ENCODE data around the gene SMG1.

SMG1 gene

GRCh38 chr16:18852647-18853046 lies 73.6 kb downstream of the SMG1 start:
- no peak for DNase-seq (ENCODE audit: low read depth in 1 of 2, low spot score in 1 of 2)

- no peak for DNase-seq (ENCODE audit: low read depth in 1 of 2, low spot score in 1 of 2)
These were observed 79.8 kb downstream of the SMG1 start for GRCh38 chr16:18846416-18846815.

GRCh38 chr16:18842565-18842964 lies 83.6 kb downstream of the SMG1 start:
- DNase-seq (ENCODE audit: low read depth in 1 of 2, low spot score in 1 of 2), result no peak

GRCh38 chr16:18841833-18842525 lies 84.2 kb downstream of the SMG1 start:
- DNase-seq (ENCODE audit: low read depth in 1 of 2, low spot score in 1 of 2), result no peak

- DNase-seq (ENCODE audit: low read depth in 1 of 2, low spot score in 1 of 2), result no peak
These were observed 86.7 kb downstream of the SMG1 start for GRCh38 chr16:18839555-18839954.

DNA sequence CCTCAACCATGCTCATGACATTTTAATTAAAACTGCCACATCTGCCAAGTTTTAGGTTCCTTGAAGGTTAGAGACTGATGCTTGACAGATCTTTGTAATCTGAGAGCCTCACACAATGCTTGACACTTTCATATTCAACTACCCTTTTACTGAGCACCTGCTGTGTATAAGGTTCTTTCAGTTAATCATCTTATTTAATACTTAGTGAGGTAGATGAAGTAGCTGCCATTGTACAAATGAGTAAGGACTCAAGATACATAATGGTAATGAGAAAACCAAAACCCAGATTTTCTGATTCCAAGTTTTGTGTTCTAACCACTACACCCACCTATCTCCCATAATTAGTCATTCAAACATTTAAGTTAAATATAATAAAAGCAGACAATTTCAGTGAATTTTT lies 89.5 kb downstream of the SMG1 start:
- no peak for DNase-seq (ENCODE audit: low read depth in 1 of 2, low spot score in 1 of 2)

GRCh38 chr16:18834864-18835263 lies 91.3 kb downstream of the SMG1 start:
- no peak for DNase-seq (ENCODE audit: low read depth in 1 of 2, low spot score in 1 of 2)

- no peak for DNase-seq (ENCODE audit: low read depth in 1 of 2, low spot score in 1 of 2)
These were observed 92.3 kb downstream of the SMG1 start for GRCh38 chr16:18833707-18834505.

DNA sequence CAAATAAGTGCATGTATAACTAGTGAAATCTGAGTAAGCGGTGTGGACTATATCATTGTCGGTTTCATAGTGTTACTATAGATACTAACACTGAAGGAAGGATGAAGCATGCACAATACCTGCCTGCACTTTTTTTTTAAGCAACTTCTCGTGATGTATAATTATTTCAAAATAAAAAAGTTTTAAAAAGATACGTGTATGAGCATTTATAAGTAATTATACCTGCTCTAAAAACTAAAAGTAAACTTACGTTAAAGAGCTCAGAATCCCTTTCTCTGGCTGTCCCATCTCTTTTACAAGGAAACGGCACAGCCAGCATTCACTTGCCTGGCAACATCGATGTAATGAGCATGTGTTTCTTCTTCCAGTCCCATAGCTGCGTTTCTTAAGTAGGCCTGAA lies 93.6 kb downstream of the SMG1 start:
- DNase-seq (ENCODE audit: low read depth in 1 of 2, low spot score in 1 of 2), result no peak

DNA sequence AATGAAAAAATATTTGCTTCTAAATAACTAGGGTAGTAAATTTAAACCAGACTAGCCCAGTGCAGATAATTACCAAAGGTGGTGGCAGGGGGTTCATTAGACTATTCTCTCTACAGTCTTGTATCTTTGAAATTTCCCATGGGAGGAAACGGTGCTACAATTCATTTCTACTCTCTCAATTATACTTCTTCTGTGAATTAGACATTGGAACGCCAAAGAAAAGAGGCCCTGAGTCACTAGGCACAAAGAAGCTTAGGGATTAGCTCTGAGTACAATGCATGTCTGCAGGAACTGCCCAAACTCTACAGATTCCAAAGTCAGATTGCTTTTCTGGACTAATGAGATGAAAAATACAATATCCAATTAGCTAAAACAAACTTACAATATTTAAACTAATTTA lies 94.2 kb downstream of the SMG1 start:
- DNase-seq (ENCODE audit: low read depth in 1 of 2, low spot score in 1 of 2), result no peak

DNA sequence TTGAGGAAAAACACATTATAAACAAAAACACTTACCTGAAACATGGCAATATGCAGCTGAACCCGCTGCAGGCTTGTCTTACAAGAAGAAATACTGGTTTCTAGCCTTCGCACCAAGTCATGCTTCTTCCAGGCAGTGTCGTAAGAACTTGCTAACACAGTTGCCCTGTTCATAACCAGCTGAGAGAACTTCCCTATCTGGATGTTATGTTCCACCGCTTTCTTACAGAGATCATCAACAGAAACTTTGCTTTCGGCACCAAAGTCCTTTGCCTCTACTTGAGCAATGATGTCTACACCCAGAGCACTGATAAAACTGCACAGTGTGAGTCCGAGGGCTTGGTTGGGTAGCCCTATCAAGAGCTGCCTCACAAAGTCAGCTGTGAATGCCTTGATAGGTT lies 97.0 kb downstream of the SMG1 start:
- DNase-seq (ENCODE audit: low read depth in 1 of 2, low spot score in 1 of 2), result no peak

GRCh38 chr16:18827890-18828289 lies 98.3 kb downstream of the SMG1 start:
- DNase-seq (ENCODE audit: low read depth in 1 of 2, low spot score in 1 of 2), result no peak

DNA sequence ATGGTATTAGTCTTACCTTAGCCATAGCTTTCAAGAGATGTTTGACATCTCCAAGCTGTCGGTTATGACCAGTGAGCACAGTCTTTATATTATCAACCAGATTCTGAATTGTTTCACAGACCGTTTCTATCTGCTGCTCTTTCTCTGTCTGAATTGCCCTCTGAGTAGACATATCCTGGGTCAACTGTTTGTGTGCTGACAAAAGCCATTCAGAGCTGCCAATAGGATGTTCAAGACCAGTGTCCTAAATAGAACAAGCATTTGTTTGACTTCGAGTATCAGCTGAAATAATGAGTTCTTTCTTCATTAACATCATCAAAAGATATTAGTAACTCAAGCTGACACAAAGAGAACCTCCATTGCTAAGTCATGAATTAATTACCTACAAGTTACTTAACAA lies 109.9 kb downstream of the SMG1 start:
- DNase-seq (ENCODE audit: low read depth in 1 of 2, low spot score in 1 of 2), result no peak

DNA sequence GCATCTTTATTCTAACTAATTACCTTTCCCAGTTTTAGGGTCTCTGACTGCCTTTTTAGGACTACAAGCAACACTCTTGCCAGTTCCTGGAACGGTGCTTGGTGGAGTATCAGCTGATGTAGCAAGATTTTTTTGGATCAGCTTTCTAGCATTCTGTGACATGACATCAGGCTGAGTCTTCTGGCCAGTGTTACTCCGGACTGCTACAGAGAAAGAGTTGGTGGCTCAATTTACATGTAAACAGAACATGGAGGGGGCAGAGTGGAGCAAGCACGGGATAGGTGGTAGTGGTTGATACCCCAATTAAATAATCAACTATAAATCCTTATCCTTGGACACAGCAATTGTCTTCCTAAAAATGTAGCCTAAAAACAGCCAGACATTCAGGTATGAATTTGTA lies 114.3 kb downstream of the SMG1 start:
- no peak for DNase-seq (ENCODE audit: low read depth in 1 of 2, low spot score in 1 of 2)

DNA sequence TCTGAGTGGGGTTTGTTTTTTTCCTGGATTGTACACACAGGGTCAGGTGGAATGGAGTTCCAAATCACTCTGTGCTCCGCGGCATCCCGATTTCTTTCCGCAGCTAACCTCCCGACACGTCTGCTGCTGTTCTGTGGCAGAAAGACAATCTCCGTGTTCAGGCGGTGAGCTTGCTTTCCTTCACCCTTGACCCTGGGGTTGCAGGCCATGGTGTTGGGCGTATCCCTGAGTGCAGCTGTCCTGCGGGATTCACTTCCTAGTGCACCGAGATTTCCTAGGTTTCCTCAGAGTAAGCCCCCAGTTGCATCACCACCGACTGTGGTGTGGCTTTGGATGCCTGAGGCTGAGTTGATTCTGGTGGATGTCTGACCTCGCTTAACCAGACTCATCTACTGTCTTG lies 117.0 kb downstream of the SMG1 start:
- no peak for DNase-seq (ENCODE audit: low read depth in 1 of 2, low spot score in 1 of 2)

DNA sequence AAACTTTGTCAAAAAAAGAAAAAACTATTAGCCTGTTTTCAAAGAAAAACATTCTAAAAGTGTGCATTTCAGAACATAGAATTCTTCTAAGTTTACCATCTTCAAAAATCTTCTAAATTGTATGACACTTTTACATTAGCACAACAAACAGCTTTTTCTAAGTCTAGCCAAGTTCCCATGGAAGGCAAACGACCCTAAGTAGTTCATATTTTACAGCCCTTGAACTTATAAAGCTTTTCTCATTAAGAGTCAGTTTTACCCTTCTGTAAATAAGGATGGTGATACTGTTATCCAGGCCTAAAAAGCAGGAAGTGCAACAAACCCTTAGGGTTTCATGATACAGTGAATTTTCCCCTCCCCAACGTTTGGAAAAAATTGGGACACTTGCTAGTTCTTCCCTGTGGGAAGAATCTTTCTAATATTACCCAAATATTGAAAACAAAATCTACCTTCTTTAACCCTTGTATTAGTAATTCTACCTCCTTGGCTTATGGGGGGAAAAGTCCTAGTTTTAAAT lies 120.9 kb downstream of the SMG1 start:
- DNase-seq (ENCODE audit: low read depth in 1 of 2, low spot score in 1 of 2), result no peak

DNA sequence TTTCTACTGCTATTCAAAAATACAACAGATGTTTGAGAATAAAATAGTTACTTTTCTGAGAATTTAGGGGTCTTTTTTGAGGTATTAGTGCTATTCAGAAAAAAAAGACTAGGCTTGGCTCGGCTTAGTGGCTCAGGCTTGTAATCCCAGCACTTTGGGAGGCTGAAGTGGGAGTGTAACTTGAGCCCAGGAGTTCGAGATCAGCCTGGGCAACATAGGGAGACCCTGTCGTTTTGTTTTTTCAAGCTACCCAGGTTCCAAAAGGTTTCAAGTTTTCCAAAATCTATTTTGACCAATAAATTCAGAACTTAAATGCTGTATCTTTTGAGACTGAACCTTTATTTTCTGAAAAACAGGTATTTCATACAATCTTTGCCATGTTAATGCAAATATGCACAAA lies 121.7 kb downstream of the SMG1 start:
- DNase-seq (ENCODE audit: low read depth in 1 of 2, low spot score in 1 of 2), result no peak

DNA sequence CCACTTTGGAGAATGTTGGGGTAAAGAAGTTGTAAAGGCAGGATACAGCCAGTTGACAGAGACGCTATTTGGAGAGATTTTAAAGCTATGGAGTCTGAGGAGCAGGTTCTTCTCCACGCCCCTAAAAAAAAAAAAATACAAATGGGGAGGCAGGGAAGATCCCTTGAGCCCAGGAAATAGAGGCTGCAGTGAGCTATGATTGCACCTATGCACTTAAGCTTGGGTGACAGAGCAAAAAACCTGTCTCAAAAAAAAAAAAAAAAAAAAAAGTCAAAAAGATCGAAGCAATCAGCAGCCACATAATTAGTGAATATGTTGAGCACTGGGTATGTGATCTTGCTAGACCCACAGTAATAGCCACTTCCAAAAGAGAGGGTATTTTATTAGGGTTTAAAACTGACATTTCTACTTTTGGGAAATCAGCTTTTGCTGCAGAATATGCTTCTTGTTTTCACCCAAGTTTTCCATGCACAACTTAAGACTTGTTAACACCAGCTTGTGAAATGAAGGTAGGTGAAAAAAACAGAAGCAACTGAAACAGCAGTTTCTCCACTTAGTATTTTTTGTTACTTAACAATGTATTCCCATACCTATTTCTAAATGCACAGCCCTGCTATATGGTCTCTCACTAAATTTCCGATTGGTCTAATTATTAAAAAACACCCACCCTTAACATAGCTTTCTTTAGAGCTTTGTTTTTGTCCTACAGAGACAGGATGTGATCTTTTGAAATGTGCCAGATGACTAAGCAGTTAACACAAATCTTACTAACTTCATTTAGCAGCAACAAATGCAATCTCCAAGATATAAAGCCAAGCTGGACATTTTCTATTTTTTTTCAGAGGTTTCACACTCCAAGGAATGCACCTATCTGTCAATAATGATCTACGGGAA lies 122.4 kb downstream of the SMG1 start:
- no peak for DNase-seq (ENCODE audit: low read depth in 1 of 2, low spot score in 1 of 2)

DNA sequence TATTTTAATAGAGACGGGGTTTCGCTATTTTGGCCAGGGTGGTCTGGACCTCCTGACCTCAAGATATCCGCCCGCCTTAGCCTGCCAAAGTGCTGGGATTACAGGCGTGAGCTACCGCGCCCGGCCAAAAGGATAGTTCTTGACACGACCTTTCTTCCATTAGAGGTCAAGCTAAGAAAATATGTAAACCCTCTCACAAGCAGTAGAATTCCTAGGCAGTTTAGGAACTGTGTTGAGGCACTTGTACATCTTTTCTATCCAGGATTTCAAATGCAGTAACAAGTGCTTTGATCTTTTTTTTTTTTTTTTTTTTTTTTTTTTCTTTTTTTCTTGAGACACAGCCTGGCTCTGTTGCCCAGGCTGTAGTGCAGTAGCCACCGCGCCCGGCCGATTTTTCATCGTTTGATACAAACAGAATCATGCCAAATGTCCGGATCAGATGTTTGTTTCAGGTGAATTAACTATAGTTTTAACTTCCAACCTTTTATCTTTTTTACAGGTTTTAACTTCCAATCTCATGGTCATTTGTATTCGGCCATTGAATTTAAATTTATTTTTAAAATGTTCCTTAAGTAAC lies 123.4 kb downstream of the SMG1 start:
- DNase-seq (ENCODE audit: low read depth in 1 of 2, low spot score in 1 of 2), result no peak

DNA sequence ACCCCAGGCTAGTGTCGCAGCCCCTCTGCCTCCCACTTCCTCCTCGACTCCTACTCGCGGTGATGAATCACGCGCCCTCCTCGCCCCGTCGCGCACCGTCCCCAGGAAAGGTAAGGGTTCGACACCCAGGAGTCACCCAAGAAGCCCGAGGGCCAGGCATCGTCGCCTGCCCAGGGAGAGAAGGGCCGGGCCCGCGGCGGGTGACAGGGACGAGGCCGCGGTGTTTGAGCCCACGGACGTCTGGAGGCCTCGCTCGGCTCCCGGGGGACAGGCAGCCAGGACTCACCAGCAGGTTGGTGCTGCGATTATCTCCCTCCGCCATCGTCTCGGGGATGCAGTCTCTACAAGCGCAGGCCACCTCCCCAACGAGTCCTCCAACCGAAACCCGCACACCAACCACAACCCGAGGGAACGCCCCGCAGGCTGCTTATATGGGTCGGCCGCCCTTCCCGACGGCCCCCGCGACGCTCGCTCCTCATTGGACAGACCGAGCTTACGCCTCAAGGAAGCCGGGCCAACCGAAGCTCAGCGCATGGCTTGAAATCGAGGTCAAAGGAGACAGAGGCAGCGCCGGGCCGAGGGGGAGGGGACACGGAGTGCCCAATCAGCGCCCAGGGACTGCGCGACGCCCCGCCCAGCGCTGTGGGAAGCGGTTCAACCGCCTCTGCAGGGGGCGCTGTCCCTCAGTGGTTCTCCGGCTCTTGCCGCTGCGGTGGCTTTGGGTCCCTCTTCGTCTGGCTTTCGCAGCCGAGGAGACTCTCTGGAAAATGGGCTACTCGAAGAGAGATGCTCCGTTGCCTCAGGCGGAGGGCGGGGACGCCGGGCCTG lies 124.8 kb downstream of the SMG1 start, which contains the start of gene ARL6IP1:
TSS of gene ARL6IP1 (minus strand) at position 405 of the 828 bp plus-strand sequence. CDS start at position 322, 83 bp downstream.
- DNase-seq (ENCODE audit: low read depth in 1 of 2, low spot score in 1 of 2), result peak; percentile 97 to 98

All from stimulated activated CD4-positive, alpha-beta T cell treated with anti-CD3 and anti-CD28 coated beads, Interleukin-15, amount 100 ng/mL, for 1 hour (primary cell).